ENCODE data around the gene SEMA4D. TPM values are rescaled to one million over a fixed set of nuclear protein-coding genes. Genes with fewer than 3 reads are reported as not detected.

Gene SEMA4D
- total RNA-seq, 1 donor: 0.72 TPM

GRCh38 chr9:89532944-89533343, 35.0 kb upstream of the SEMA4D start:
- Histone ChIP-seq H3K4me1 (ENCODE audit: insufficient read depth, low read length) (no peaks in the 10 kb centered on the region), H3K27me3 (ENCODE audit: insufficient read depth, low read length) (no peaks in the 10 kb centered on the region), H2AFZ (ENCODE audit: low read length) (no peak overlapping the region), H3K9me3 (ENCODE audit: low read depth, low read length) (no peaks in the 10 kb centered on the region), H3K36me3 (ENCODE audit: insufficient read depth, low read length) (no peaks in the 10 kb centered on the region), H3K27ac (ENCODE audit: low read depth, low read length) (no peak overlapping the region), H3K4me2 (ENCODE audit: insufficient read depth, low read length) (no peak overlapping the region), H4K20me1 (ENCODE audit: insufficient read depth, low read length) (no peaks in the 10 kb centered on the region), H3K4me3 (ENCODE audit: insufficient read depth, low read length) (no peak overlapping the region), H3K79me2 (ENCODE audit: insufficient read depth, low read length) (no peaks in the 10 kb centered on the region)
- no peak for DNase-seq (ENCODE audit: insufficient read length, low spot score, missing footprints)
- TF ChIP-seq CTCF (IDR thresholded peaks at IDR 0.05; ENCODE audit: extremely low read depth, low read depth, low read length): no peak

- Histone ChIP-seq H3K4me2 (ENCODE audit: insufficient read depth, low read length) (no peak overlapping the region), H3K27me3 (ENCODE audit: insufficient read depth, low read length) (no peaks in the 10 kb centered on the region), H3K9me3 (ENCODE audit: low read depth, low read length) (no peaks in the 10 kb centered on the region), H3K4me1 (ENCODE audit: insufficient read depth, low read length) (no peaks in the 10 kb centered on the region), H2AFZ (ENCODE audit: low read length) (no peak overlapping the region), H3K4me3 (ENCODE audit: insufficient read depth, low read length) (no peak overlapping the region), H3K36me3 (ENCODE audit: insufficient read depth, low read length) (no peaks in the 10 kb centered on the region), H3K27ac (ENCODE audit: low read depth, low read length) (no peak overlapping the region), H4K20me1 (ENCODE audit: insufficient read depth, low read length) (no peaks in the 10 kb centered on the region), H3K79me2 (ENCODE audit: insufficient read depth, low read length) (no peaks in the 10 kb centered on the region)
- TF ChIP-seq CTCF (IDR thresholded peaks at IDR 0.05; ENCODE audit: extremely low read depth, low read depth, low read length): no peak
- DNase-seq (ENCODE audit: insufficient read length, low spot score, missing footprints): no peak
Measured at GRCh38 chr9:89532478-89532877, 34.6 kb upstream of the SEMA4D start.

- Histone ChIP-seq H3K9me3 (ENCODE audit: low read depth, low read length) (no peaks in the 10 kb centered on the region), H4K20me1 (ENCODE audit: insufficient read depth, low read length) (no peaks in the 10 kb centered on the region), H3K4me3 (ENCODE audit: insufficient read depth, low read length) (no peak overlapping the region), H3K27ac (ENCODE audit: low read depth, low read length) (no peak overlapping the region), H3K4me2 (ENCODE audit: insufficient read depth, low read length) (no peak overlapping the region), H3K79me2 (ENCODE audit: insufficient read depth, low read length) (no peaks in the 10 kb centered on the region), H3K27me3 (ENCODE audit: insufficient read depth, low read length) (no peaks in the 10 kb centered on the region), H3K4me1 (ENCODE audit: insufficient read depth, low read length) (no peaks in the 10 kb centered on the region), H2AFZ (ENCODE audit: low read length) (no peak overlapping the region), H3K36me3 (ENCODE audit: insufficient read depth, low read length) (no peaks in the 10 kb centered on the region)
- TF ChIP-seq CTCF (IDR thresholded peaks at IDR 0.05; ENCODE audit: extremely low read depth, low read depth, low read length): no peak
- peak; percentile 47 for DNase-seq (ENCODE audit: insufficient read length, low spot score, missing footprints)
Measured at GRCh38 chr9:89531766-89532165, 33.9 kb upstream of the SEMA4D start.

GRCh38 chr9:89530726-89531125, 32.8 kb upstream of the SEMA4D start:
- Histone ChIP-seq H3K4me3 (ENCODE audit: insufficient read depth, low read length) (no peak overlapping the region), H4K20me1 (ENCODE audit: insufficient read depth, low read length) (no peaks in the 10 kb centered on the region), H3K9me3 (ENCODE audit: low read depth, low read length) (no peaks in the 10 kb centered on the region), H3K4me2 (ENCODE audit: insufficient read depth, low read length) (no peak overlapping the region), H3K27ac (ENCODE audit: low read depth, low read length) (no peak overlapping the region), H3K27me3 (ENCODE audit: insufficient read depth, low read length) (no peaks in the 10 kb centered on the region), H3K79me2 (ENCODE audit: insufficient read depth, low read length) (no peaks in the 10 kb centered on the region), H3K36me3 (ENCODE audit: insufficient read depth, low read length) (no peaks in the 10 kb centered on the region), H3K4me1 (ENCODE audit: insufficient read depth, low read length) (no peaks in the 10 kb centered on the region), H2AFZ (ENCODE audit: low read length) (no peak overlapping the region)
- DNase-seq (ENCODE audit: insufficient read length, low spot score, missing footprints): peak; percentile 71
- no peak for TF ChIP-seq CTCF (IDR thresholded peaks at IDR 0.05; ENCODE audit: extremely low read depth, low read depth, low read length)

All from osteoblast (primary cell).